ENCODE measurements around the gene ZFAND5.

The ZFAND5 gene, protein sequence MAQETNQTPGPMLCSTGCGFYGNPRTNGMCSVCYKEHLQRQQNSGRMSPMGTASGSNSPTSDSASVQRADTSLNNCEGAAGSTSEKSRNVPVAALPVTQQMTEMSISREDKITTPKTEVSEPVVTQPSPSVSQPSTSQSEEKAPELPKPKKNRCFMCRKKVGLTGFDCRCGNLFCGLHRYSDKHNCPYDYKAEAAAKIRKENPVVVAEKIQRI

GRCh38 chr9:72364679-72365524 lies at the start of gene ZFAND5:
Gene ZFAND5 (minus strand): TSS chr9:72365208. CDS start chr9:72360778, 4,430 bp downstream.
- DNase-seq, result peak; percentile 98

DNA sequence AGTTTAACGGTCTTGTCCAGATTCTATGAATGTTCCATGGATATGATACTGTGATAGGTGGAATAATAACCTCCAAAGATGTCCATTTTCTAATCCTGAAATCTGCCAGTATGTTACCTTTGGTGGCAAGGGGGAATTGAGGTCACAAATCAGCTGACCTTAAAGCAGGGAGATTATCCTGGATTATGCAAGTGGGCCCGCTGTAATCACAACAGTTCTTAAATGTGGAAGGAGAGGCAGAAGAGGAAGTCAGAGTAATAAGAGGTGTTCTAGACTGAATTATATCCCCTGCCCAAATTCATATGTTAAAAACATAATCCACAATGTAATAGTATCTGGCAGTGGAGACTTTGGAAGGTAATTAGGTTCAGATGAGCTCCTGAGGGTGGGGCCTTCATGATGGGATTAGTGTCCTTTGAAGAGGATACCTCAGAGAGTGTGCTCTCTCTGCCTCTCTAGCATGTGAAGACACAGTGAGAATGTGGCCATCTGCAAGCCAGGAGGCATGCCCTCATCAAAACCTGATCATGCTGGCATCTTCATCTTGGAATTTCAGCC lies 47.6 kb upstream of the ZFAND5 start:
- DNase-seq, result no peak

GRCh38 chr9:72410214-72410613 lies 45.2 kb upstream of the ZFAND5 start:
- DNase-seq, result no peak

- no peak for DNase-seq
Observed at GRCh38 chr9:72407114-72407513, 42.1 kb upstream of the ZFAND5 start.

DNA sequence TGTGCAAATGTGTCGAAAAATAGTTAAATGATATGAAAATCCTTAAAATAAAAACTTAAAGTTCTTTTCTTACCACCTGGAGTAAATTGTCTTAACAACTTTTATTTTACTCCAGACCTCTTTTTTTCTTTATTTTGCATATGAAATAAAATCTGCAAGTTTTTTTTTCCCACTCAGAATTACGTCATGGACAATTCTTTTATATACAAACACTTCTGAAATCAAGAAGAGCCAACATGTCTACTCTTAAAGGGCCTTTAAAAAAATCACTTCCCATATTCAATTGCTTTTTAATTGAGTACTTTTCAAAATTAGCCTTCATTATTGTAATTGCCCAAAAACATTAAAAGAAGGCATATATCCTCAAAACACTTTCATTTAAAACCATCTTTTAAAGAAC lies 37.7 kb upstream of the ZFAND5 start:
- DNase-seq, result no peak

DNA sequence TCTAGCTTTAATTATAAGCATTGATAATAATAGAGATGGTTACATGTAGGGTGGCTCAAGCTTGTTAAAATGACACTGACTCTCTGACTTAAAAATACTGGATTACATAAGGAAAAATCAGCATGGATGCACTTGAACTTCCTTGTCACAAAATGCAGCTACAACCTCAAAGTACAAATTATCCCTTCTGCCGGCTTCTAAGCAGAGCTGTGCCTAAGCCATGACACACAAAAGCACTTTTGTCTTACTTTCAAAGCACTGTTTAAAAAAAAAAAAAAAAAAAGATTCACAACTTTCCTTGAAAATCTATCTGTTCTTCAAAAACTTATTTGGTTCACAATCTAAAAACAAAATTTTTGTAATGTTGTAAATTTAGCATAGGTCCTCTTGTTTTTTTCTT lies 36.4 kb upstream of the ZFAND5 start:
- no peak for DNase-seq

DNA sequence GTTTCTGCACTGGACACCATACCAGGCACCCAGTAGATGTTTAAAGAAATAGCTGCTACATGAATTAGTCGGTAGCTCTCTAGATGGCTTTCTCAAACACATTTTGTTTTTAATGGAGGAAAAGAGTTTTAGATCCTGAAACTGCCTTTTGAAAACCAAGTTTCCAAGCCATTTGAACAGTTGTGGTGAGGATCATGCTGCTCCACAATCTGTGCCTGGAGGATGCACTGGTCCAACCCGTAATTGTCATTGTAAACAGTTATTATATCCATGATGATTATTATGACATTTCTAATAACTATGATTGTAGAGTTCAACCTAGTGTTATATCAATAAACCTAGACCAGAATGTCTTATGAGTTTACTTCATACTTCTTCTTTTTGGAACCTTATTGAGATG lies 35.9 kb upstream of the ZFAND5 start:
- DNase-seq, result no peak

GRCh38 chr9:72399391-72399790 lies 34.4 kb upstream of the ZFAND5 start:
- no peak for DNase-seq

GRCh38 chr9:72396247-72397091 lies 31.5 kb upstream of the ZFAND5 start:
- DNase-seq, result peak; percentile 44

DNA sequence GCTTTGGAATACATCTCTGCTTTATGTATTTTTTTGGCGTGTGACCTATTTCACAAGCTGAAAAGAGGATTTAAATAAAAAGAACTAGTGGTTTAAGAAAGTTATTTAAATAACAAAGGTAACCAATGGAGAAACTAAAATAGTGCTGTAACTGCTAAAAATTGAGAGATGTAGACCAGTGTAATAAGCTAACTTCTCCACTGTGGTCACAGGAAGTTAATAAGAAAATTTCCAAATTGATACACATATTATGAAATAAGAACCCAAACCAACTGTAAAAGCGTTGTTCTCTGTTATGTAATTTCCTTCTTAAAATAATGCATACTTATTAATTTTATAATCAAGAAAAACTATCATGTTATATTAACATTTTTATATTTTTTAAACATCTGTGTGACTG lies 29.1 kb upstream of the ZFAND5 start:
- no peak for DNase-seq

DNA sequence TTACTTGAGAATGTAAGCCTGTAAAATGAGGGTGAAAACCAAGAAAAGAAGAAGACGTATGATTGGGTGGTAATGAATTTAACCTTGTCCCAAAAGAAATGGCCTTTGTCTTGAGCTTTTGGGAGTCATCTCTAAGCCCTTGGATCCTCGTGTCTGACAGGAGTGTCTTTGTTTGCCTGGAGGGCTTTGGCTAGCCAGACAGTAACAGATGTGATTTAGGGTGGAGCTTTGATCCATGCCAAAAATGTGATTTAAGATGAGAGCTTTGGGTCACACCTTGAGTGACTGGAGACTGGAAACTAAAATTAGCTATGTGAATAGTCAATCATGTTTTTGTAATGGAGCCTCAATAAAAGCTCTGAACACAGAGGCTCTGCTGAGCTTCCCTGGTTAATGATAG lies 25.9 kb upstream of the ZFAND5 start:
- DNase-seq, result no peak

- no peak for DNase-seq
Observed at GRCh38 chr9:72386186-72386585, 21.2 kb upstream of the ZFAND5 start.

DNA sequence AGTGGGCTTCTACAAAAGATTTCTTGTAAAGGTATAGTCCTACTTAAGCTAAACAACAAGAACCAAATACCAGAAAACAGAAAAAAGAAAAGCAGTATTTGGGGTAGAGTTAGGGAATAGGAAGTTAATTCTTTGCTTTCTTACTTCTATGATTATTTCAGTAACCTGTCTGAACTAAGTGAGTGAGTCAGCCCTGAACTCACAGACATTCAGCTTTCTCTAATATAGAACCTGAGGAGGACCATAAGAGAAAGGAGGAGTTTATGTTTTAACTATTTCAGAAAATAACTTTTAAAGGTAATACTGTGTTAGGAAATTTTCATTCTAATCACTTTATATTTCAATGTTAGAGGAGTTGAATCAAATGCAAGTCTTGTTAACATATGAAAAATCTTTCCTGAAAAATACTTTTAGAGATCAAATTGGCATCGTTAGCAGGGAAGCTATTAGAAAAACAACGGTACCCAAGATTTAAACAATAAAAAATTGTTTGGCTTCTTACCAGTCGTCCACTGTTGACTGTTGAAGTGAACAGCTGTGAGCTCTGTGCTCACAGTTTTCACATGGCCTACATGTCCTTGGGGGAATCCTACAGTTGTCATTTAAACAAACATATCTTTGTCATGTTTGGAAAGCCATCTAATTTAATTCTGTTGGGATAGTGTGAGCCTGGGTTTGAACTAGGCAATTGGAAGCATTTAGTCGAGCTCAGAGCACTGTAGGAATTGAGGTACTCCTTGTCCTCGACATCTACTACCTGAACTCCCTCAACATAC lies 19.9 kb upstream of the ZFAND5 start:
- DNase-seq, result no peak

GRCh38 chr9:72383978-72384709 lies 19.1 kb upstream of the ZFAND5 start:
- peak; percentile 91 for DNase-seq

GRCh38 chr9:72382405-72382804 lies 17.4 kb upstream of the ZFAND5 start:
- DNase-seq, result no peak

DNA sequence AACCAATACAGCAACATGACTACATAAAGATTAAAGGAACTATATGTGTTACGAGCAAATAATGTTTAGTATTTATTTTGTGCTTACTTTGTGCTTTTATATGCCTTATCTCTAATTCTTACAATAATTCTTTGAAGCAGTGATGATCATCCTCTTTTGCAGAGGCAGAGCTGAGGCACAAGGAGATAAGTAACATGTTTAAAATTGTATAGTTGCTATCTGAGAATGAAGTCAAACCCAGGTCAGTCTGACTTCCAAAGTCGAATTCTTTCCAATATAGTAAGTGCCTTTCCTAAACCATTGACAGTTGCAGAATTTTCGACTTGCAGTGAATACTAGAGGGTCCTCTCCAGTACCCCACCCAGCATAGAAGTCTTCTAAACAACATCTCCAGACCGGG lies 12.0 kb upstream of the ZFAND5 start:
- no peak for DNase-seq

DNA sequence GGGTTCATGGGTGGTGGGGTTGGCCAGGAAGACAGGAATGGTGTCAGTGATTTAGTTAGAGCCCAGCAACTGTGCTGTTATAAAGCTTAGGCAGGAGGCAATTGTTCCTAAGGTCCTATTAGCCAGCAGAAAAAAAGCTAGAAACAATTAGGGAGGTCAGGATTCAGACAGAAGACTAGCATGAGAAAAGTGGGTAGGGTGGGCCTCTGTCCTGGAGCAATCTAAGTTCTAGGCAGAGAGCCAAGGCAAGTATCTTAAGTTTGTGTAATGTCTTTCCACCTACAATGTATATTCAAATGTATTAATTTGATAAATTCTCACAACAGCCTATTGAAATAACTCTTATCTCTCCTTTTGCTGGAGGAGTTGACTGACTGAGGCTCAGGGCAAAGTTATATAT lies 6.1 kb upstream of the ZFAND5 start:
- DNase-seq, result no peak

- DNase-seq, result peak; percentile 82
Observed at GRCh38 chr9:72365525-72366256, 683 bp upstream of the ZFAND5 start.

- peak; percentile 55 for DNase-seq
Observed at GRCh38 chr9:72363908-72364678, 915 bp downstream of the ZFAND5 start.

GRCh38 chr9:72363236-72363635 lies 1.8 kb downstream of the ZFAND5 start:
- no peak for DNase-seq

Measured in EL (cell line).